Muscle of leg (tissue), 11 donors: ENCODE measurements around the gene SP2. TPM values are rescaled to one million over a fixed set of nuclear protein-coding genes. Genes with fewer than 3 reads are reported as not detected.

Source experiments
- DNase-seq: peaks from one replicate; pipeline ENCODE4 v3.0.0; 2013
- H3K27ac ChIP-seq: one replicate; pipeline ENCODE4 v1.5.1; 2013; ENCODE audit warnings: mild to moderate bottlenecking, low read length, control low read depth
- H3K27me3 ChIP-seq: one replicate; pipeline ENCODE4 v1.6.1; 2013; ENCODE audit warnings: low read length; ENCODE audit not compliant: control insufficient read depth, insufficient read depth
- H3K36me3 ChIP-seq: one replicate; pipeline ENCODE4 v1.6.1; 2013; ENCODE audit warnings: low read length; ENCODE audit not compliant: control insufficient read depth, insufficient read depth
- H3K4me1 ChIP-seq: one replicate; pipeline ENCODE4 v1.6.1; 2013; ENCODE audit warnings: low read length; ENCODE audit not compliant: control insufficient read depth, insufficient read depth
- H3K4me3 ChIP-seq: one replicate; pipeline ENCODE4 v1.5.1; 2013; ENCODE audit warnings: low read length, control low read depth
- H3K9me3 ChIP-seq: replicated peaks from 2 replicates; pipeline ENCODE4 v1.6.1; 2013; ENCODE audit warnings: low read depth, low read length; ENCODE audit not compliant: control insufficient read depth
- WGBS: methylation state at CpG from one replicate; pipeline ENCODE4 v1.1.5; 2013; ENCODE audit warnings: missing lambda C conversion rate; ENCODE audit not compliant: insufficient coverage; 5-methylcytosine and 5-hydroxymethylcytosine counted together
- polyA plus RNA-seq, 8 donors: library from polyadenylated mRNA; unstranded; fragments of 120-200 nt; gene quantifications; one replicate each; pipeline versions ENCODE4 v1.2.1 to v1.2.3, GENCODE V29; 2013; ENCODE audit warnings: inconsistent platforms in 1 of 8, low replicate concordance in 1 of 8; ENCODE audit not compliant: insufficient read length in 8 of 8, insufficient read depth in 1 of 8
- total RNA-seq: library from RNA; stranded (reverse); fragments of 120-200 nt; gene quantifications from one replicate; pipeline ENCODE4 v1.2.4, GENCODE V29; 2013

SP2 gene
- total and polyA plus RNA-seq, 9 donors = 2.0 to 19.5 (median 16.0) TPM

- DNase-seq = peak; percentile 94
- Histone ChIP-seq H3K27me3 (no peaks in the 10 kb centered on the region), H3K27ac (peak overlapping the region; percentile 94), H3K36me3 (peaks cover 5% of the 10 kb centered on the region), H3K9me3 (no peaks in the 10 kb centered on the region), H3K4me3 (no peak overlapping the region), H3K4me1 (peaks cover 65% of the 10 kb centered on the region)
- 8% methylated on average over 8 of the region's 8 CpGs for WGBS
These were observed 9.2 kb downstream of the SP2 start for GRCh38 chr17:47905221-47905733.

- Histone ChIP-seq H3K9me3 (no peaks in the 10 kb centered on the region), H3K27me3 (no peaks in the 10 kb centered on the region), H3K36me3 (peaks cover 8% of the 10 kb centered on the region), H3K4me3 (no peak overlapping the region), H3K27ac (peak overlapping the region; percentile 94), H3K4me1 (peaks cover 60% of the 10 kb centered on the region)
- 95% methylated on average over 3 of the region's 3 CpGs for WGBS
- DNase-seq = no peak
These were observed 10.4 kb downstream of the SP2 start for GRCh38 chr17:47906443-47906842.

- Histone ChIP-seq H3K4me3 (no peak overlapping the region), H3K9me3 (no peaks in the 10 kb centered on the region), H3K27ac (peak overlapping the region; percentile 94), H3K4me1 (peaks cover 51% of the 10 kb centered on the region), H3K36me3 (peaks cover 8% of the 10 kb centered on the region), H3K27me3 (no peaks in the 10 kb centered on the region)
- 40% methylated on average over 1 of the region's 8 CpGs for WGBS
- peak; percentile 59 for DNase-seq
These were observed 12.0 kb downstream of the SP2 start for GRCh38 chr17:47907932-47908562.

GRCh38 chr17:47913050-47913449, 17.0 kb downstream of the SP2 start:
- Histone ChIP-seq H3K36me3 (peaks cover 23% of the 10 kb centered on the region), H3K27me3 (no peaks in the 10 kb centered on the region), H3K27ac (no peak overlapping the region), H3K9me3 (no peaks in the 10 kb centered on the region), H3K4me1 (peaks cover 34% of the 10 kb centered on the region), H3K4me3 (no peak overlapping the region)
- WGBS = no CpG with 5 or more reads among the region's 2 CpGs
- DNase-seq = no peak

GRCh38 chr17:47914306-47914948, 18.4 kb downstream of the SP2 start:
- WGBS = 14% methylated on average over 1 of the region's 4 CpGs
- no peaks in the 10 kb centered on the region for H3K9me3 ChIP-seq
- no peaks in the 10 kb centered on the region for H3K27me3 ChIP-seq
- peak; percentile 59 for DNase-seq
- H3K27ac ChIP-seq = peak overlapping the region; percentile 75
- H3K4me3 ChIP-seq = no peak overlapping the region
- peaks cover 22% of the 10 kb centered on the region for H3K4me1 ChIP-seq
- peaks cover 24% of the 10 kb centered on the region for H3K36me3 ChIP-seq

GRCh38 chr17:47915776-47916398, 19.9 kb downstream of the SP2 start:
- Histone ChIP-seq H3K36me3 (peaks cover 26% of the 10 kb centered on the region), H3K4me1 (peaks cover 22% of the 10 kb centered on the region), H3K9me3 (no peaks in the 10 kb centered on the region), H3K27ac (peak overlapping the region; percentile 75), H3K4me3 (no peak overlapping the region), H3K27me3 (no peaks in the 10 kb centered on the region)
- DNase-seq = peak; percentile 72
- WGBS = 50% methylated on average over 10 of the region's 12 CpGs

- no peaks in the 10 kb centered on the region for H3K27me3 ChIP-seq
- no peak overlapping the region for H3K27ac ChIP-seq
- no peak overlapping the region for H3K4me3 ChIP-seq
- H3K36me3 ChIP-seq = peaks cover 31% of the 10 kb centered on the region
- no peak for DNase-seq
- H3K9me3 ChIP-seq = no peaks in the 10 kb centered on the region
- H3K4me1 ChIP-seq = peaks cover 22% of the 10 kb centered on the region
- WGBS = 99% methylated on average over 12 of the region's 19 CpGs
These were observed 20.6 kb downstream of the SP2 start for GRCh38 chr17:47916489-47917208.

- no CpG with 5 or more reads among the region's 2 CpGs for WGBS
- peaks cover 35% of the 10 kb centered on the region for H3K36me3 ChIP-seq
- no peak overlapping the region for H3K4me3 ChIP-seq
- H3K4me1 ChIP-seq = peaks cover 22% of the 10 kb centered on the region
- H3K9me3 ChIP-seq = no peaks in the 10 kb centered on the region
- no peaks in the 10 kb centered on the region for H3K27me3 ChIP-seq
- H3K27ac ChIP-seq = no peak overlapping the region
- no peak for DNase-seq
These were observed 21.5 kb downstream of the SP2 start for GRCh38 chr17:47917581-47917980.

- Histone ChIP-seq H3K27me3 (no peaks in the 10 kb centered on the region), H3K4me1 (peaks cover 22% of the 10 kb centered on the region), H3K9me3 (no peaks in the 10 kb centered on the region), H3K36me3 (peaks cover 39% of the 10 kb centered on the region), H3K4me3 (no peak overlapping the region), H3K27ac (no peak overlapping the region)
- DNase-seq = no peak
- WGBS = no CpG with 5 or more reads among the region's 2 CpGs
These were observed 22.0 kb downstream of the SP2 start for GRCh38 chr17:47918006-47918405.

- peaks cover 48% of the 10 kb centered on the region for H3K36me3 ChIP-seq
- H3K27me3 ChIP-seq = no peaks in the 10 kb centered on the region
- no peak overlapping the region for H3K27ac ChIP-seq
- H3K4me1 ChIP-seq = peaks cover 22% of the 10 kb centered on the region
- no peak overlapping the region for H3K4me3 ChIP-seq
- no peaks in the 10 kb centered on the region for H3K9me3 ChIP-seq
- DNase-seq = no peak
- 86% methylated on average over 1 of the region's 2 CpGs for WGBS
These were observed 23.0 kb downstream of the SP2 start for GRCh38 chr17:47918991-47919390.
